GM12878 (cell line): ENCODE measurements around the gene PIAS2. TPM values are rescaled to one million over a fixed set of nuclear protein-coding genes. Genes with fewer than 3 reads are reported as not detected.

ENCODE experiments used
- ATAC-seq: fragments of 200-7000 bp; cut with Tn5 transposase; 3 replicates; pipeline ENCODE4 v1.9.1; 2020; ENCODE audit warnings: mild to moderate bottlenecking, moderate library complexity
- BruUV-seq: library from RNA; stranded (reverse); fragments of 400-500 nt; replicated peaks from 2 replicates; lab custom pipeline; 2021; lab: Mats Ljungman, UMichigan
- CTCF ChIA-PET: fragments of 300-600 bp; sonication (Branson Sonifier 250); formaldehyde crosslinking; extraction: SDS; loops from one replicate; lab custom pipeline; 2021; ENCODE audit warnings: inconsistent platforms; lab: Yijun Ruan, JAX
- POLR2A ChIA-PET: fragments of 350-600 bp; formaldehyde crosslinking; extraction: SDS; loops from one replicate; lab custom pipeline; 2021; ENCODE audit warnings: inconsistent platforms; lab: Charles Lee
- RAD21 ChIA-PET: fragments of 300-600 bp; sonication (Branson Sonifier 250); formaldehyde crosslinking; loops from one replicate; lab custom pipeline; 2023; ENCODE audit warnings: antibody characterized with exemption; ENCODE audit not compliant: unreplicated experiment; lab: Charles Lee
- SMC1A ChIA-PET: fragments of 300-600 bp; sonication (Branson Sonifier 250); formaldehyde crosslinking; loops from one replicate; lab custom pipeline; 2023; ENCODE audit not compliant: unreplicated experiment, uncharacterized antibody; lab: Charles Lee
- DNase-seq: peaks from one replicate; pipeline ENCODE4 v3.0.0-alpha.2; 2011; ENCODE audit warnings: low read depth, low spot score
- FAIRE-seq: peaks from 3 replicates; lab custom pipeline; 2011; peaks lifted over from hg19 to GRCh38; lab: Jason Lieb, UNC
- H2AFZ ChIP-seq: 2 replicates; pipeline ENCODE4 v1.6.0; 2011; ENCODE audit warnings: low read depth, low read length, control low read depth; ENCODE audit not compliant: control insufficient read depth
- H3K27ac ChIP-seq: 2 replicates; pipeline ENCODE4 v1.5.1; 2011; ENCODE audit warnings: control low read depth; ENCODE audit not compliant: control insufficient read depth, insufficient read depth
- H3K27me3 ChIP-seq, 2 experiments: replicated peaks in 1 of 2; 2 replicates each; pipeline versions ENCODE4 v1.6.0 to v1.6.1; 2011; ENCODE audit warnings: low read length in 1 of 2; ENCODE audit not compliant: control insufficient read depth in 2 of 2, insufficient read depth in 2 of 2
- H3K36me3 ChIP-seq, 2 experiments: 2 replicates each; pipeline ENCODE4 v1.5.1; 2011; ENCODE audit warnings: low read length in 1 of 2; ENCODE audit not compliant: control insufficient read depth in 2 of 2, insufficient read depth in 2 of 2
- H3K4me1 ChIP-seq: 2 replicates; pipeline ENCODE4 v1.6.1; 2011; ENCODE audit warnings: mild to moderate bottlenecking, low read length, moderate library complexity, mixed read lengths; ENCODE audit not compliant: control insufficient read depth, insufficient read depth
- H3K4me2 ChIP-seq: 2 replicates; pipeline ENCODE4 v1.6.0; 2011; ENCODE audit warnings: control low read depth; ENCODE audit not compliant: control insufficient read depth, insufficient read depth
- H3K4me3 ChIP-seq: fragments of 200-600 bp; sonication (generic); 2 replicates; pipeline ENCODE4 v1.5.1; 2016
- H3K79me2 ChIP-seq: 2 replicates; pipeline ENCODE4 v1.6.0; 2011; ENCODE audit warnings: low read length; ENCODE audit not compliant: control insufficient read depth, insufficient read depth
- H3K9ac ChIP-seq: 2 replicates; pipeline ENCODE4 v1.8.0; 2011; ENCODE audit warnings: low read length, control low read depth, mixed read lengths; ENCODE audit not compliant: control insufficient read depth, insufficient read depth
- H3K9me3 ChIP-seq: replicated peaks from 3 replicates; pipeline ENCODE4 v1.5.1; 2011; ENCODE audit warnings: mild to moderate bottlenecking, low read length; ENCODE audit not compliant: control insufficient read depth, insufficient read depth
- H4K20me1 ChIP-seq: 2 replicates; pipeline ENCODE4 v1.6.0; 2011; ENCODE audit not compliant: control insufficient read depth, insufficient read depth
- CREM ChIP-seq: IDR thresholded peaks from 2 replicates; pipeline ENCODE4 v1.6.1; 2014; ENCODE audit warnings: antibody characterized with exemption, low read depth
- EGR1 ChIP-seq, 2 experiments: IDR thresholded peaks; 1 replicate in 1 of 2; 2 replicates in 1 of 2; pipeline ENCODE4 v1.6.1; 2011 to 2012; ENCODE audit warnings: low read depth in 2 of 2, low read length in 2 of 2, borderline replicate concordance in 1 of 2, mild to moderate bottlenecking in 1 of 2, moderate library complexity in 1 of 2
- FOXK2 ChIP-seq: fragments of 450-650 bp; IDR thresholded peaks from 2 replicates; pipeline ENCODE4 v1.6.1; 2017; ENCODE audit warnings: mild to moderate bottlenecking, moderate library complexity
- PML ChIP-seq: IDR thresholded peaks from 2 replicates; pipeline ENCODE4 v1.6.1; 2012; ENCODE audit warnings: low read length, inconsistent platforms
- POLR2AphosphoS2 ChIP-seq: IDR thresholded peaks from 2 replicates; pipeline ENCODE4 v1.6.1; 2011; ENCODE audit warnings: low read depth, mild to moderate bottlenecking, low read length, improper control_type of control experiment, moderate library complexity
- RCOR1 ChIP-seq: conservative IDR thresholded peaks from 2 replicates; pipeline ENCODE4 v1.6.1; 2012; ENCODE audit warnings: low read depth, low read length, improper control_type of control experiment
- ZSCAN29 ChIP-seq: fragments of 450-650 bp; IDR thresholded peaks from 2 replicates; pipeline ENCODE4 v1.6.1; 2017; ENCODE audit warnings: mild to moderate bottlenecking, moderate library complexity
- WGBS: methylation state at CpG from one replicate; pipeline ENCODE4 v1.1.6; 2016; ENCODE audit warnings: low lambda C conversion rate; ENCODE audit not compliant: insufficient replicate concordance, insufficient coverage; ENCODE audit errors: missing lambda C conversion rate; 5-methylcytosine and 5-hydroxymethylcytosine counted together
- in situ Hi-C: fragments of 300-500 bp; cut with MboI; formaldehyde crosslinking; loops from 9 replicates; pipeline ENCODE4 v1.14.3; 2018; ENCODE audit warnings: mixed read lengths
- intact Hi-C: fragments of 100-400 bp; cut with micrococcal nuclease; formaldehyde crosslinking; loops from one replicate; pipeline ENCODE4 v1.14.2; 2022; ENCODE audit not compliant: unreplicated experiment
- polyA plus RNA-seq, 11 experiments: library from polyadenylated mRNA; depleted of rRNA in 4 of 11; unstranded in 6 of 11; stranded (reverse) in 5 of 11; fragments of >200 nt; fragmentation: Nextera tagmentation in 4 of 11; fragmentation: Illumina TruSeq in 1 of 11; extraction: Ambion mirVana in 4 of 11; extraction: Trizol in 1 of 11; gene quantifications; 1 replicate in 1 of 11; 2 replicates in 10 of 11; pipeline versions ENCODE4 v1.2.1 to v1.2.3, GENCODE V29; 2011 to 2016; ENCODE audit warnings: inconsistent platforms in 2 of 11, missing spikeins in 2 of 11, low read depth in 1 of 11
- total RNA-seq, 4 experiments: library from RNA; depleted of rRNA in 3 of 4; stranded (reverse); fragments of >200 nt in 3 of 4; fragmentation: Illumina TruSeq in 1 of 4; extraction: Trizol in 1 of 4; gene quantifications; 2 replicates each; pipeline versions ENCODE4 v1.2.1 to v1.2.3, GENCODE V29; 2013 to 2021
- TF ChIP-seq, protein P1 (sequence below): IDR thresholded peaks from 2 replicates; pipeline ENCODE4 v1.6.1; 2012; ENCODE audit warnings: low read depth, low read length, improper control_type of control experiment

Gene PIAS2
- total and polyA plus RNA-seq, 10 of the 15 experiments (the other 5 are each of a cell fraction or from before 2014, with no cell fraction given): 4.0 to 31.8 (median 22.4) TPM

GRCh38 chr18:46810481-46811000, 106.8 kb downstream of the PIAS2 start:
- SMC1A ChIA-PET: no interaction called here
- intact Hi-C loops (no loop called here), in situ Hi-C loops (no loop called here)
- Histone ChIP-seq H3K27ac (no peak overlapping the region), H3K9me3 (no peaks in the 10 kb centered on the region), H3K9ac (no peak overlapping the region), H3K4me2 (no peak overlapping the region), H3K27me3 (no peaks in the 10 kb centered on the region), H2AFZ (no peak overlapping the region), H3K4me3 (no peak overlapping the region), H3K36me3 (no peaks in the 10 kb centered on the region), H4K20me1 (no peaks in the 10 kb centered on the region), H3K79me2 (no peaks in the 10 kb centered on the region)
- CTCF ChIA-PET: no interaction called here
- DNase-seq (no peak), FAIRE-seq (no peak)
- RAD21 ChIA-PET: no interaction called here
- WGBS: 100% methylated on average over 2 of the region's 2 CpGs
- TF ChIP-seq CREM (no peak), FOXK2 (no peak), EGR1 (IDR thresholded peaks at IDR 0.05; ENCODE audit: borderline replicate concordance in 1 of 2, low read depth in 2 of 2, low read length in 2 of 2) (no peak), ZSCAN29 (no peak), PML (no peak), POLR2AphosphoS2 (no peak), RCOR1 (no peak)
- TF ChIP-seq, protein P1, sequence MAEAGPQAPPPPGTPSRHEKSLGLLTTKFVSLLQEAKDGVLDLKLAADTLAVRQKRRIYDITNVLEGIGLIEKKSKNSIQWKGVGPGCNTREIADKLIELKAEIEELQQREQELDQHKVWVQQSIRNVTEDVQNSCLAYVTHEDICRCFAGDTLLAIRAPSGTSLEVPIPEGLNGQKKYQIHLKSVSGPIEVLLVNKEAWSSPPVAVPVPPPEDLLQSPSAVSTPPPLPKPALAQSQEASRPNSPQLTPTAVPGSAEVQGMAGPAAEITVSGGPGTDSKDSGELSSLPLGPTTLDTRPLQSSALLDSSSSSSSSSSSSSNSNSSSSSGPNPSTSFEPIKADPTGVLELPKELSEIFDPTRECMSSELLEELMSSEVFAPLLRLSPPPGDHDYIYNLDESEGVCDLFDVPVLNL: no peak
- TF ChIP-seq, all 136 proteins: peak for 0
- no TSS peak for BruUV-seq
- POLR2A ChIA-PET: no interaction called here
- no peak for ATAC-seq
- no peaks in the 10 kb centered on the region for H3K4me1 ChIP-seq
